Loucy (cell line): ENCODE data around the gene IAH1.

Experiments used
- EZH2phosphoT487 ChIP-seq: fragments of 200-600 bp; IDR thresholded peaks from 2 replicates; pipeline ENCODE4 v1.6.1; 2018; ENCODE audit warnings: antibody characterized with exemption, mild to moderate bottlenecking, moderate library complexity, borderline replicate concordance
- TF ChIP-seq, protein P1 (sequence below): fragments of 200-600 bp; sonication (generic); conservative IDR thresholded peaks from 2 replicates; pipeline ENCODE4 v1.5.1; 2014; ENCODE audit warnings: mild to moderate bottlenecking, antibody characterized with exemption, low read length

DNA sequence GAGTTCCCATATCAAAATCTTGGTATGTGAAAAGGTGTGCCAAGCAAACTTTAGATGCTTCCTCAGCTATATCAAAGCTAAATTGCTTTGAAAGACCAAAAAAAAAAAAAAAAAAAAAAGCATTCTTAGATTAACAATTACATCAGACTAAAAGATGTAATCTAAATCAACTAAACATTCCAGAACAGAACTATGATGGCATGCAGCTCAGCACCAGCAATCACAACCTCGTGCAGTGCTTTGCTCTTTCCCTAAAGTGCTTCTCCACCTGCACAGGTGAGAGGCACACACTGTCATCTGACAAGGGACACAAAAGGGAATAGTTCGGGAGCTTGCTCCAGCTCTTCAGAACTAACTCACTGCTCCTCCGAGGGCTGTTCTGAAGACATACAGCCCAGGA lies 43.8 kb downstream of the IAH1 start:
- TF ChIP-seq, protein P1, sequence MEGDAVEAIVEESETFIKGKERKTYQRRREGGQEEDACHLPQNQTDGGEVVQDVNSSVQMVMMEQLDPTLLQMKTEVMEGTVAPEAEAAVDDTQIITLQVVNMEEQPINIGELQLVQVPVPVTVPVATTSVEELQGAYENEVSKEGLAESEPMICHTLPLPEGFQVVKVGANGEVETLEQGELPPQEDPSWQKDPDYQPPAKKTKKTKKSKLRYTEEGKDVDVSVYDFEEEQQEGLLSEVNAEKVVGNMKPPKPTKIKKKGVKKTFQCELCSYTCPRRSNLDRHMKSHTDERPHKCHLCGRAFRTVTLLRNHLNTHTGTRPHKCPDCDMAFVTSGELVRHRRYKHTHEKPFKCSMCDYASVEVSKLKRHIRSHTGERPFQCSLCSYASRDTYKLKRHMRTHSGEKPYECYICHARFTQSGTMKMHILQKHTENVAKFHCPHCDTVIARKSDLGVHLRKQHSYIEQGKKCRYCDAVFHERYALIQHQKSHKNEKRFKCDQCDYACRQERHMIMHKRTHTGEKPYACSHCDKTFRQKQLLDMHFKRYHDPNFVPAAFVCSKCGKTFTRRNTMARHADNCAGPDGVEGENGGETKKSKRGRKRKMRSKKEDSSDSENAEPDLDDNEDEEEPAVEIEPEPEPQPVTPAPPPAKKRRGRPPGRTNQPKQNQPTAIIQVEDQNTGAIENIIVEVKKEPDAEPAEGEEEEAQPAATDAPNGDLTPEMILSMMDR: no peak
- TF ChIP-seq EZH2phosphoT487: no peak
